GM18505 (cell line): ENCODE results near the gene CCDC120.
A peak's percentile ranks its signal among the peaks of the same experiment; 100 is the strongest.

ENCODE experiments used
- ATAC-seq: cut with Tn5 transposase; IDR thresholded peaks from one replicate; pipeline ENCODE4 v1.9.1; 2021; ENCODE audit not compliant: unreplicated experiment
- POLR2A ChIP-seq: IDR thresholded peaks from 4 replicates; pipeline ENCODE4 v1.6.1; 2011; ENCODE audit warnings: borderline replicate concordance; ENCODE audit not compliant: insufficient read depth, insufficient read length; ENCODE audit errors: extremely low read depth

The CCDC120 gene

DNA sequence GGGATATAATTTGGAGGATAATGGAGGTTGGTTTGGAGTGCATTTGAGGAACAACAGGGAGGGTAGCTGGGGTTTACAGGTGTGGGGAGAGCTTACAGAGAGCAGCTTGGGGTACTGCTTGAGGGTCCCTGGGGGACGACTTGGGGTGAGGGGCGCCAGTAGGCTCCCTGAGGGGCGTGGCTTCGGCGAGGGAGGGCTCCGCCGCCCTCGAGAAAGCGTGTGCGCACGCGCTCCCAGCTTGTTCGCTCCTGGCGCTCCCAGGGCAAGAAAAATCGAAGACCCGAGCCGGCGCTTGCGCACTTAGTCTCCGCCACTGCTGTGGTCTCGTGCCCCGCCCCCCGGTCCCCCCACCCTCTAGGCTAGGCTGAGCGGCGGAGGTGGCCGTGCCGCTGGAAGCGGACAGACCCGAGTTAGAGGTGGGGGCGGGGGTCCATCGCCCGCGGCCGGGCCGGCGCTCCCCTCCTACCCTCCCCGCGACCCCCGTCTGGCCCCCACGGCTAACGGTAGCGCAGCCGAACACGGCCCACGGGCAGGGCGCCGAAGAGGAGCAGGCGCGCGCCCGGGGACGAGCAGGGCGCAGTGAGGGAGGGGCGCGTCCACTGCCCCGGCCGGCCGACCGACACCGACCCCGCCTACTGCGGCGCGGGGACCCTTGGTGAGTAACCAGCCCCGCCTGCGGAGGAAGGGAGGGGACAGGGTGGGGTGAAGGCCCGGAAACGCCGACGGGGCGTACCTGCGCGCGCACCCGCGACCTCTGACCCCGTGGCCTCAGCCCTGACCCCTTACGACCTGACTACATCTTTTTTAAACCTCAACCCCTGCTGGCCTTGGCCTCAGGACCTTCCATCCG, 5.4 kb upstream of the CCDC120 start:
- ATAC-seq, result no peak
- peak; percentile 17 for TF ChIP-seq POLR2A

DNA sequence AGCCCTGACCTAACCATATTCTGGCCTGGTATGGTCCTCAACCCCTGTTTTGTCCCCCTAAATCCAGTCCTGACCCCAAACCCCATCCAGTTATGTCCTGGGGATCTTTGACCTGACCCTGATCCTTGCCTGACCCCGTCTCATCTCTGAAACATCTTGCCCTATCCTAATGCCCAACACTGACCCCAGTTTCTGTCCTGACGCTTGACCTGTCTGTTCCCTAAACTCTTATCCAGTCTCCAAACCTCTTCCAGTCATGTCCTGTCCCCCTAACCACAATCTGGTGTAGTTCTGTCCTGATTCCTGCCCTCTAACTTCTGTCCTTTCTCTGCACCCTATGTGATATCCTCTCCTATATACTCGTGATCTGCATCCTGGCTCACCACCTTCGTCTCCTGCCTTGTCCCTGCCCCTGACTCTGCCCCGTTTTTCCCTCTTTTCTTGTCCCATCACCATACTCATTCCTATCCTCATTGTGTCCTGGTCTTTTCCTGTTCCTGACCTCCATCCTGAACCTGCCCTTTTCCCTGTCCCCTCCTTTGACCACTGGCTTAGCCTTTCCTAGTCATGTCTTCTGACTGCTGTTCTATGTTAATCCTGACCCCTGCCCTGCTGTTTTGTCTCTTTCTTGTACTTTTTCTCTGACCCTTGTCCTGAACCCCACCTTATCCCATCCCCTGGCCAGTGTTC, 4.6 kb upstream of the CCDC120 start:
- no peak for TF ChIP-seq POLR2A

DNA sequence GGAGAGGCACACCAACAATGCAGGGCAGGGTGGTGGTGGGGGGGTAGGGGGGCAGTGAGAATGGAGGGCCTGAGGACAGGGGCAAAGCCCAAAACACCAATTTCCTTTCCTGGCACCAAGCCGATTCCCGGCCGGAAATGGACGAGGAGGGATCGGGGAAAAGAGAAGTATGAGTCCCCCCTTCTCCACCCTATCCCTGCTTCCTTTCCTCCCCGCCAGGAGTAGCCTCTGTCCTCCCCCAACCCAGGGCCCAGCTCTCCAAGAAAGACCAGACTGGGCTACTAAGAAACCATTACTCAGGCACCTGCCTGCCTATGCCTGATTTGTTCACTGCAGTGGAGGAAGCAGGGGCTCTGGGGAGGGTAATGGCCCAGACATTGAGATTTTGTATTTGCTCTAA, 402 bp downstream of the CCDC120 start:
- no peak for TF ChIP-seq POLR2A
- ATAC-seq, result no peak

More for the DNA sequence above, 4.6 kb upstream of the CCDC120 start:
- no peak for ATAC-seq

DNA sequence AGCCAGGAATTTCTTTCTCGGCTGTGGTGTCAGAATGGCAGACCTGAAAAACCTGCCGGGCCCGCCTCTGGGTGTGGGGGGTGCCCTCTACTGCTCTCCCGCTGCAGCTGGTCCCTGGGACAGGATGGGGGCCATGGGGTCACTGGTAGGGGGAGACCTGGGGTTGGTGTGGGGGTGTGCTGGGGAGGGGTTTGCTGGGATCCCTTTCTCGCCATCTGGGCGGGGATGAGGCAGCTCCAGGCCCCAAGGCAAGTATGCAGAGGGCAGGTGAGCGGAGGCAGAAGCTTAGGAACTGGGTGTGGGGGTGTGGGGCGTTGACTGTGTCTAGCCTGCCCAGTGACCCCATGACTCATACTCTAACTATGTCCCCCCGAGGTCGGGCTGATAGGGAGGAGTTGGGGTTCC, 884 bp downstream of the CCDC120 start:
- no peak for ATAC-seq
- TF ChIP-seq POLR2A, result no peak

DNA sequence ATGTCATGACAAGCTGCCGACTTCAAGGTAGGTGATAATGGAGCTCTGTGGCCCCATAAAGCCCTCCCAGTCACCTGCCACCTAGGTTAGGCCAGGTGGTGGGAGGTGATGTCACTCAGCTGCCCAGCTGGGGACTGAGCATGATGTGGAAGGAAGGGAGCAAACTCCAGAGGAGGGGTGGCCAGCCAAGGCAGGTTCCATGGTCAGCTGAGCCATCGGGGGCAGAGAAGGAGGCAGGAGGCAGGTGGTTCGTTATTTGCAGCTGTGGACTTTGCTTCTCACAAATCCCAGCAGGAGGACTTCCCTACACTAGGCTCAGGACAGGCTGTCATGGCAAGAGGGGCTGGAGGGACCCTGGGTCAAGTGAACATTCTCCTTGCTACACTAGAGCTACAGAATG, 2.1 kb downstream of the CCDC120 start:
- no peak for ATAC-seq
- TF ChIP-seq POLR2A, result no peak

DNA sequence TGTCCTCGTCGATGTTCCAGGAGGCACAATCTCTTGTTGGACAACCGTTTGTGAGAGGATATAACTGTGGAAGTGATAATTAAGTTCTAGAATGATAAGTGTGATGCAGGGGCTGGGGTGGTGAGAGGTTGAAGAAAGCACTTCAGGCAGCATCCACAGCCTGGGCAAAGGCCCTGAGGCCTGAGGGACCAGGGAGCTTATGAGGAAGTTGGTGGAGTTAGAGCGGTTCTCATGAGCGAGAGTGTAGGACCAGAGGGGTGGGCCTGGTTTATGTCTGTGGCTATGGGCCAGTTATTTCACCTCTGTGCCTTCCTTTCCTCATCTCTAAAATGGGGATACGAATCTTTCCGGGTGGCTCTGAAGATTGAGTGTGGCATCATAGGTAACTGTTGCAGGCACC, 2.7 kb downstream of the CCDC120 start:
- no peak for ATAC-seq
- TF ChIP-seq POLR2A, result no peak

DNA sequence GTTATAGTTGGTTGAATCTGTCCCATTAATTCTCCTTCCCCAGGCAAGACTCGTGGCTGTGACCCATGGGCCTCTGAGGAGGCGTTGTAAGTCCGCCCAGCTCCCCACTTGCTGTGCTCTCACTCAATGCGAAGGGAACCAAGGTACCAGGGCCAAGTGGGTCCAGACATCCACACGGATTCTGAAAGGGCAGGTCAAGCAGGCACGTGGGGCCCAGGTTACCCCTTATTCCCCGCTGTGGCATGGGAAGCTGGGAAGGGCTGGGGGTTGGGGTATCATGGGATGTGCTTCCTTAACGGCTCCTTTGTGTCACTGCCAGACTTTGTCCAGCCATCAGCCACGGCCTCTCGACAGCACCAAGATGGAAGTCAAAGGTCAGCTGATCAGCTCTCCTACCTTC, 3.1 kb downstream of the CCDC120 start:
- no peak for ATAC-seq
- TF ChIP-seq POLR2A, result no peak

DNA sequence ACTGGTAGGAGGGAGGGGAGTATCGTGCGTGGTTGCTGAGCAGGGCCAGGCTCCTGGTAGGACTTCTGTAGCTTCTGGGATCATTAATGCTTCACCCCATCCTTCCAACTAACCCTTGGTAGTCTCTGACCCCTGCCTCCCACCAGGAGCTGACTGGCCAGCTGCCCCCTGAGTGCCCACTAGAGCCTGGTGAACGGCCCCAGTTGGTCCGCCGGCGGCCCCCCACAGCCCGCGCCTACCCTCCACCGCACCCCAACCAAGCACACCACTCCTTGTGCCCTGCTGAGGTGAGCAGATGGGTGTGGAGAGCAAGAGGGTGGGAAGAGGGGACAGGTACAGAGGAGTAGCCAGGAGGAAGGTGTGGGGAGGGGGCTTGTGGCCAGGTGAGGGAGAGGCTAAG, 4.9 kb downstream of the CCDC120 start:
- TF ChIP-seq POLR2A, result no peak
- no peak for ATAC-seq

DNA sequence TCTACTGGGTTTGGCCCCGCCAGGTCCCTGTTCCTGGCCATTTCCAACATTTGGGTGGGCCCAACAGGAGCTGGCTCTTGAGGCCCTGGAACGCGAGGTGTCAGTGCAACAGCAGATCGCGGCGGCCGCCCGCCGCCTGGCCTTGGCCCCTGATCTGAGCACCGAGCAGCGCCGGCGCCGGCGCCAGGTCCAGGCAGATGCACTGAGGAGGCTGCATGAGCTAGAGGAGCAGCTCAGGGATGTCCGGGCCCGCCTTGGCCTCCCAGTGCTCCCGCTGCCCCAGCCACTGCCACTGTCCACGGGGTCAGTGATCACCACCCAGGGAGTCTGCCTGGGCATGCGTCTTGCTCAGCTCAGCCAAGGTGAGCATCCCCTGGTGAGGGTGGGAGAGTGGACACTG, 5.5 kb downstream of the CCDC120 start:
- no peak for TF ChIP-seq POLR2A

DNA sequence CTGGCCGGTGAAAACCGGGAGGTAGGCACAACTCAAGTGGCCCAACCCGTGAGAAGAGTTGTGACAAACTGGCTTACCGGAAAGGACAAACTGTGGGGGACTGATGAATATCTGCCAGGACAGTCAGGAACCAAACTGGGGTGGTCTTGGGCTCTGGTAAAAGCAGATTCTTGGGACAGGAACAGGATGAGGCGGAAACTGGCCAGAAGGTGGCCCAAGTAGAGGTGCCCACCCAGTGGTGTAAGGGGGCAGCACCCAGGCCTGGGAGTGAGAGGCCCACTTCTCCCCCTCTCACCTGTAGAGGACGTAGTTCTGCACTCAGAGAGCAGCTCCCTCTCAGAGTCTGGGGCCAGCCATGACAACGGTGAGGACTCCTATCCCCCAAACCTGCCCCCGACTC, 5.9 kb downstream of the CCDC120 start:
- no peak for ATAC-seq

More for the DNA sequence above, 5.5 kb downstream of the CCDC120 start:
- no peak for ATAC-seq

DNA sequence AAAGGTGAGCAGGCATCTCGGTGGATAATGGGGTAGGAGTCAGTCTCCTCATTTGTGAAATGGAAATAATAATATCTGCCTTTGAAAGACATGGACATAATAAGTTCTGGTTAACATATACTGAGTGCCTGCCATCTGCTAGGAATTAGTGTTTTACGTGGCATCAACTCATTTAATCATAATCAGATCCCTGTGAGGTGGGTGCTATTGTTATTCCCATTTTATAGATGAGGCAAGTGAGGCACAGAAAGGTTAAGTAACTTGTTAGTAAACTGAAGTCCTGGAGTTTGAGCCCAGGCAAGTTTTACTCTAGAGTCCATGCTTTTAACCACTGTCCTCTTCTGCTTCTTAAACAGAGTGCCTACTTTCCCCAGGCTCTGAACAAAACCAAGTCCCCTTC, 7.5 kb downstream of the CCDC120 start:
- ATAC-seq, result no peak
- TF ChIP-seq POLR2A, result no peak

More for the DNA sequence above, 5.9 kb downstream of the CCDC120 start:
- TF ChIP-seq POLR2A, result no peak

DNA sequence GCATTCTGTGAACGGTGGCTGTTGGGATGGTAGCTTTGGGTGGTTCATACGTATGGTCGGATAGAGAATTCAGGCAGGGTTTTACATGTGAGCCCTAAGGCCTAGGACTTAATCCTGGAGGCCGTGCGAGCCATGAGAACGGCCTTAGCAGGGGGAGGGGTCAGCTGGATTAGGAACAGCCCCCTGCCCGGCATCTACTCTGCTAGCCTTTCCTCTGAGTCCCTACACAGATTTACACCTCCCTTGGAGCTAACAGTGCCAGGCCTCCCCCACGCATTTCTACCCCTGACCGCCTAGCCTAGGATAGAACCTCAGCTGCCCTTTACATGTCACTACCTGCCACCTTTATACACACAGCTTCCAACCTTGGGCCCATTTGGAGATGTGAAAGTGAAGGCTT, 7.9 kb downstream of the CCDC120 start:
- no peak for TF ChIP-seq POLR2A

DNA sequence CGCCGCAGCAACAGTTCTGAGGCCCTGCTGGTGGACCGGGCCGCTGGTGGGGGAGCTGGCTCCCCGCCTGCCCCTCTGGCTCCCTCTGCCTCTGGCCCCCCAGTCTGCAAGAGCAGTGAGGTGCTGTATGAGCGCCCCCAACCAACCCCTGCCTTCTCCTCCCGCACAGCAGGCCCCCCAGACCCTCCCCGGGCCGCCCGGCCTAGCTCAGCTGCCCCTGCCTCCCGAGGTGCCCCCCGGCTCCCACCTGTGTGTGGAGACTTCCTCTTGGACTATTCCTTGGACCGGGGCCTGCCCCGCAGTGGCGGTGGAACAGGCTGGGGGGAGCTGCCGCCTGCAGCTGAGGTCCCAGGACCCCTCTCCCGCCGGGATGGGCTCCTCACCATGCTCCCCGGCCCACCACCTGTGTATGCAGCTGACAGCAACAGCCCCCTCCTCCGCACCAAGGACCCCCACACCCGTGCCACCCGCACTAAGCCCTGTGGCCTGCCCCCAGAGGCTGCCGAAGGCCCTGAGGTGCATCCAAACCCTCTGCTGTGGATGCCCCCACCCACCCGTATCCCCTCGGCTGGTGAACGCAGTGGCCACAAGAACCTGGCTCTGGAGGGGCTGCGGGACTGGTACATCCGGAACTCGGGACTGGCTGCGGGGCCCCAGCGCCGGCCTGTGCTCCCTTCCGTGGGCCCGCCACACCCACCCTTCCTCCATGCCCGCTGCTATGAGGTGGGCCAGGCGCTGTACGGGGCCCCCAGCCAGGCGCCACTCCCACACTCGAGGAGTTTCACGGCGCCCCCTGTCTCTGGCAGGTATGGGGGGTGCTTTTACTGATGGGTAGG, 8.7 kb downstream of the CCDC120 start:
- TF ChIP-seq POLR2A, result no peak
- no peak for ATAC-seq

More for the DNA sequence above, 7.9 kb downstream of the CCDC120 start:
- no peak for ATAC-seq

DNA sequence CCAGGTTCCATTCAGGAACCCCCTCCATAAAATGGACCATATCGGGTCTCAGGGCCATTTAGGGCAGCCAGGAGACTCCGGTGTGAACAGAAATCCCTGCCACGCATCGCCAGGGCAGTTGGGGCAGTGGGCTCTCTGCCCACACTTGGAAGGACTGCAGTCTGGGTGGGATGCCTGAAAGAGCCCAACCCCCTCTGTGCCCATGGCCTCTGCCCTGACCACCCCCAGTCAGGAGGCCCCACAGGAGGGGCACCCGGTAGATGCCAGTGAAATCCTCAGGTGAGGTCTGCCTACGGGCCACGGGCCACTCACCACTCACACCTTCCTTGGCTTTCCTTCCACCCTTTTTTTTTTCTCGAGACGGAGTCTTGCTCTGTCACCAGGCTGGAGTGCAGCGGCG, 10.2 kb downstream of the CCDC120 start:
- TF ChIP-seq POLR2A, result no peak
- ATAC-seq, result no peak

DNA sequence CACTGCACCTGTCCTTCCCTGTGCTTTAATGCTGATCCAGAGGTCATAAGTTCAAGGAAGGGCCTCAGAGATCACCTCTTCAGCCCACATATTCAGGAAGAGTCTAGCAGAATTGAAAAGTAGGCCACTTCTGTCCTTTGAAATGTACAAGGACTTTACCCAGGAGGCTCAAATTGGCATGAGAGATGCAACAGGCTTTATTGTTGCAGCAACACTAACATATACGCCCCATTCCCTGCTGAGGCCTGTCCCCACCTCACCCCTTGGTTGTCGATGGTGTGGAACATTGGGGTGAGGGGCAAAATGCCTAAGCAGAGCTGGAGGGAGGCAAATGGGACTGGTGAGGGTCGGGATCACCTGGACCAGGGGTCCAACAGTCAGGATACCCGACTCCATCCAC, 12.2 kb downstream of the CCDC120 start:
- TF ChIP-seq POLR2A, result no peak
- no peak for ATAC-seq
